ENCODE results near the gene HTT.

HTT gene

GRCh38 chr4:3253808-3254207 is 179.3 kb downstream of the HTT start:
- DNase-seq: no peak

- no peak for DNase-seq
Observed at GRCh38 chr4:3254302-3255131, 180.0 kb downstream of the HTT start.

GRCh38 chr4:3255611-3256186 is 181.2 kb downstream of the HTT start:
- no peak for DNase-seq

DNA sequence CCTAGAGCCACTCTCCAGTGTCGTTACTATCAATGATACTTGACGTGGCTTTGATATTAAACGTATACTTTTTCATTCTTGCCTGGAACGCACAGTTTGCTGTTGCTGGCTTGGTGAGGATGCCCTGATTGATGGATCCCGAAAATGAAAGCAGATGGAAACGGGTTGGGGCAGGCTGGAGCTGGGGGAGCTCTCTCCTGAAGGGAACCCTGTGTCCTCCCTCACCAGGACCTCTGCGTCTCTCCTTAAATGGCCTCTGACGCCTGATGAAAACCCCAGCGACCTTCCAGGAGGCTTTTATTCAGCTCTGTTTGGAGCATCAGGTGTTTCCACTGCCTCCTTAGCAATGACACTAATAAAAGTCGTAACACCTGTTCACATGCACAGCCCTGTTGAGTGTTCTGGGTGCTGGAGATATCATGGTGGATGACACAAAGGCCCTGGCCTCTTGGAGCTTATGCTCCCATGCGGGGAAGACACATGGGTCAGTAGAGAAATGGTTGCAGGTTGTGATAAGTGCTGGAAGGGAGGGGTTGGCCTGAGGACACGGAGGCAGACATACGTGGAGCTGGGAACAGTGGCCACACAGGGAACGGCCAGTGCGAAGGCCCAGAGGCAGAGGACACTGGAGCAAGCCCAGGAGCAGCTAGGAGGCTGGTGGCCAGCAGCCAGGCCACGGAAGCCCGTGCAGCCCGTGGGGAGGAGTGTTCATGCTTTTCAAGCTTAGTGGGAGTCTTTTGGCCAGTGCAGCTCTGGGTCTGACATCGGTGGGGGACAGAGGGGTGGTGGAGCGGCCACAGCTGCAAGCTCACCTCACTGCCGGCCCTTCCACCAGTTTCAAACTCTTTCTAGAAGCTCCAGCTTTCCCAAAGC is 182.0 kb downstream of the HTT start:
- no peak for DNase-seq

GRCh38 chr4:3257103-3257555 is 182.6 kb downstream of the HTT start:
- peak; percentile 41 for DNase-seq

- DNase-seq: peak; percentile 5
Observed at GRCh38 chr4:3257556-3258482, 183.3 kb downstream of the HTT start.

DNA sequence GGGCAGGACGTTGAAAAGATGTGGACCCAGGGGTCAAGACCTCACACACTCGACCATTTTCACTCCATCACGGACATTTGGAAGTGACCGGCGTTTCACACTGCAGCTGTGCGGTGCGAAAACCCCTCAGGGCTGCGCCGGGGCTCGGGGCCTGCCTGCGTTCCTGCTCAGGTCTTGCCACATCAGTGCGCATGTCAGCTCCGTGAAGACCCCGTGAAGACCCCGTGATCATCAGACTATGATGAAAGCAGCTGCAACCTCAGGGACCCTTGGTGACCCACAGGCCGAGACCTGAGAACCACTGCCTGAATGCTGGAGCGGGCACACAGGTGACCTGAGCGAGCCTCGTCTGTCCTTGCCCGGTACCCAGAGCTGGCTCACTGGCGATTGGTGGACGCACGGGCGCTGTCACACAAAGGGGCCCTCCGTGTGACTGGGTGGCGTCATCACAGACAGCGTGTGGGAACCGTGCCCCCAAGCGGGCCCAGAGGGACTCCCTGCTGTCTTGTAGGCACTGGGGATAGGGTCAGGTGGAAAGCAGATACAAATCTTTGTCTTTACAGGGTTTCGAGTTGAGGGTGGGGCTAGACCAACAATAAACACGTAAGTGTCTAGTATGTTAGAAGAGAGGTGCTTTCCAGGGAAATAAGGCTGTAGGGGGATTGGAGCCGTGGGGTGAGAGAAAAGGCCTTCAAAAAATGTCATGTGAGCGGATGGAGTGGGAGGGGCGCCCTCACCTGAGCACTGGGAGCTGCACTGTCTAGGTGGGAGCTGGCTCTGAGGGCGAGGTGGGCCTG is 187.1 kb downstream of the HTT start:
- DNase-seq: no peak

DNA sequence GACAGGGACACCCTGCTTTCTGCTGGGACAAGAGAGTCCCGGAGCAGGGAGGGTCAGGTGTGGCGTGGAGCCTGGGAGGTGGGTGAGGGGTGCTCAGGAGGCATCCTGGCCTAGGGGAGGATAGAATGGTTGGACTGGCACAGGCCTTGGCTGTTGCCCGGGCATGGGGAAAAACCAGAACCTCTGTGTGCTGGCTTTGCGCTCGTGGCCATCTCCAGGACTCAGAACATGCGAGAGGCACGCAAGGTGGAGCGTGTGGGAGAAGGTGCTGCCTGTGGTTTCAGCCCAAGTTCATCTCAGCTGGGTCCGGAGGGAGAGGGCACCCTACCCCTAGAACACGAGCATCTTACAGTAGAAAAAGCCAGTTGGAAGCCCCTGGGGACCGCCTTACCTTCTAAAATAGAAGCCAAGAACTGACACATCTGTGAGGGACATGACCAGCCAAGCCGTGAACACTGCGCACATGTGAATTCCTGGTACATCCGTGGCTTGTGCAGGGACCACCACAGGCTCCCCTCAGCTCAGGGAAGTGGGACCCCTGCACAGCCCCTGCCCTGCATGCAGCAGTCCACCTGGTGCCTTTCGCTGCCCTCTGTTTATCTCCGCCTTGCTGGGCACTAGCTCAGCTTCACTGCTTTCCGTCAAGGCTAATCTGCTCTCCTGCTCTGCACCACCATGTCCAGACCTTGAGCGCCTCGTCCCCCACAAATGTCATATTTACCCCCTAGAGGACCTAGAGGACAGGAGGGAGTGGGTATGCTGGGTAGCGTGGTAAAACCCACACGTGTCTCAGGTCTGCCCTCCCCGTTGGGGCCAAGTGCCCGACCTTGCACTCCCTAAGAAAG is 187.9 kb downstream of the HTT start:
- no peak for DNase-seq

- DNase-seq: no peak
Observed at GRCh38 chr4:3263053-3263875, 188.8 kb downstream of the HTT start.

GRCh38 chr4:3263876-3264193 is 189.4 kb downstream of the HTT start:
- DNase-seq: no peak

- no peak for DNase-seq
Observed at GRCh38 chr4:3266076-3266475, 191.6 kb downstream of the HTT start.

DNA sequence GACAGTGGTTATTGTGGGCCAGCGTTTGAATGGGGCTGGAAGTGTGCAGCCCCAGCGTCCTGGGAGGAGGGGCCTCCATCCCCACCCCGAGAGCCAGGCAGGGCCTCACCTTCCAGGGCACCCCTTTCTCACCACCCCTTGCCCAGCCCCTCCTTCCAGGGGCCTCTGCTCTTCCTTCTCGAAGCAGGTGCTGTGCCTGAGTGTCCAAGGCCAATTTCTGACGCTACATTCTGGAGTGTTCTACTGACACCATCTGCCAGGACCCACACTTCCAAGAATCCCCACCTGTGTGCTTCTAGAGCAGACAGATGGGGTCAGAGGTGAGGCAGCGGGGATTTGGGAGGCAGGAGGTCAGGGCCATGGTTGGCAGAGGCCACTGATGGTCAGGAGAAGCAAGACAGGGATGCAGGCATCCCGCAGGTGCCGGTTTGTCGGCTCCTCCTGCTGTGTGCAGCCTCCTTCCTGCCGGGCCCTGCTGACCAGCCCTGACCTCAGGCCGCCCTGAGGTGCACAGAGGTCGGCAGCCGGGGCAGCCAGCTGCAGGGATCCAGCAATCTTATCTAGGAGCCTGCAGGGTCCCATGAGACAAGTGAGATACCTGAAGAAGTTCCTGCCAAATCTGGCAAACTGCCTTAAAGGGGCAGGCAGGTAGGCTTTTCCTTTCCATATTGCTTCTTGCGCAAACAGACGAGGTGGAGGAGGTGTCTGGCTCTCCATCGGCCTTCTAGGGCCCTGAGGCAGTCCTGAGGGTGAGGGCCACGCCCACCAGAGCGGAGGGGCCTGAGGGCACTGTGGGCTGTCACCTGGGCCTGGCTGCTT is 193.3 kb downstream of the HTT start:
- no peak for DNase-seq

DNA sequence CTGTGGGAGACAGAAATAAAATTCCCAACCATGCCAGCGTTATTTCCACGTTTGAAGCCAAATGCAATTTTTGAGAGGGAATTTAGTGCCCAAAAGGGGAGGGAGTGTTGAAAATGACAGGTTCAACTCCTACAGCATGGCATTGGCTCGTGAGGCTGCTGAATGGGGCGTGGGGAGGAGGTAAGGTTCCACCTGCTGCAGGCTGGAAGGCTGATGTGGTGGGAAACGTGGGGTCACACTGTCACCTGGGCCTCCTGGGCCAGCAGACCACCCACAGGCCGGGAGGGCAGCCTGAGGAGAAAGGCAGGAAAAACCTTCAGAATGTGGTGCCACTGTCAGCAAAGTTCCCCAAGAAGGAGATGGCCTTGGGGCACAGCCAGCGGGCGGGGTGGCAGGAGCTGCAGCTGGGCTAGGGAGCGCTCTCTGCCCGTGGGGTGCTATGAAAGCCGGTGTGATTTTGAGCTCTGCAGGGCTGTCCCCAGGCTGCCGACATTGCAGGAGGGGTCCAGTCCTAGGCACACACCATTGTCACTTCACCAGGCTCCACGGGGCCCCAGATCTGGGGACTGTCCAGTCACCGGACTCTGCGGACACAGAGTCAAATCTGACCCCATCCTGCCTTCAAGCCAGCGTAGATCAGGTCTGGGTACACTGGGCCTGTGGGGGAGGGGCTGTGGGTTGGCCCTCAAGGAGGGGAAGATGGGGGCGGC is 194.1 kb downstream of the HTT start:
- DNase-seq: no peak

DNA sequence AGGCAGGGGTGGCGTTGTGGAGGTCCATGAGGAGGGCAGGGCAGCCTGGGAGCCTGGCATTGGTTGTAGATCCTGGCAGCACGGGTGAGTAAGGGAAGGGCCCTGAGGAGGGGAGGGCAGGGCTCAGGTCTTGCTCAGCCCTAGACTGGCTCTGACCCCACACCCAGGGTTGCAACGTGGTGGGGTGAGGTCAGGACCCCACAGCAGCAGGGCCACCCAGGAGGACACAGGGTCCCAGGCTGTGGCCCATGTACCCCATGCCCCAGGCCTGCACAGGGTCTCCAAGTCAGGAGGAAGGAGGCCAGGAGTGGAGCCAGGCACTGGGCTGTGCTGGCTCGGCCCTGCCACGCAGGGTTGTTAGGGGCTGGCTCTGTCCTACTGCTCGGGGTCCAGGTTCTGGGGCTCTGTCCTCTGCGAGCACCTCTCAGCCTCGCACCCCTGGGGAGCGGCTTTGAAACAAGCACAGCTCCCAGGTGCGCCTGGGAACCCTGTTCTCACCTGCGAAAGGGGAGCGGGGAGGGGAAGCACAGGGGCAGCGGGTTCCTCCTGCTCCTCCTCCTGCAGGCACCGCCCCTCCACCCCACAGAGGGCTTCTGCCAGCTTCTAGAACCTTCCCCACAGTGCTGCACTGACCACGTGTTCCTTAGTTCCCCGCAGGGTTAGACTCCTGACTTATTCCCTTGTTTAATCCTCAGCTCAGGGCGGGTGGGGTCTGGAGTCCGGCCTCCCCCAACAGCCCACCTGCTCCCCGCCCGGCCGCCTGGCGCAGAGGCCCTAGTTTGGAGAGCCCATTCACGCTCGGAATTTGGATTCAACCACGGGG is 194.8 kb downstream of the HTT start:
- no peak for DNase-seq

- DNase-seq: no peak
Observed at GRCh38 chr4:3269991-3270611, 195.6 kb downstream of the HTT start.

GRCh38 chr4:3271131-3271530 is 196.7 kb downstream of the HTT start:
- no peak for DNase-seq

GRCh38 chr4:3276986-3277385 is 202.5 kb downstream of the HTT start:
- no peak for DNase-seq

Measured in NCI-H2171 (cell line).